MM.1S (cell line): ENCODE measurements around the gene PLXNB1.

Source experiments
- CTCF ChIP-seq: fragments of 300-600 bp; sonication (generic); IDR thresholded peaks from 2 replicates; pipeline ENCODE4 v1.5.1; 2016; ENCODE audit warnings: antibody characterized with exemption, low read length, mixed read lengths
- EZH2phosphoT487 ChIP-seq: fragments of 300-600 bp; sonication (generic); IDR thresholded peaks from 2 replicates; pipeline ENCODE4 v1.6.1; 2018; ENCODE audit warnings: antibody characterized with exemption, low read length

DNA sequence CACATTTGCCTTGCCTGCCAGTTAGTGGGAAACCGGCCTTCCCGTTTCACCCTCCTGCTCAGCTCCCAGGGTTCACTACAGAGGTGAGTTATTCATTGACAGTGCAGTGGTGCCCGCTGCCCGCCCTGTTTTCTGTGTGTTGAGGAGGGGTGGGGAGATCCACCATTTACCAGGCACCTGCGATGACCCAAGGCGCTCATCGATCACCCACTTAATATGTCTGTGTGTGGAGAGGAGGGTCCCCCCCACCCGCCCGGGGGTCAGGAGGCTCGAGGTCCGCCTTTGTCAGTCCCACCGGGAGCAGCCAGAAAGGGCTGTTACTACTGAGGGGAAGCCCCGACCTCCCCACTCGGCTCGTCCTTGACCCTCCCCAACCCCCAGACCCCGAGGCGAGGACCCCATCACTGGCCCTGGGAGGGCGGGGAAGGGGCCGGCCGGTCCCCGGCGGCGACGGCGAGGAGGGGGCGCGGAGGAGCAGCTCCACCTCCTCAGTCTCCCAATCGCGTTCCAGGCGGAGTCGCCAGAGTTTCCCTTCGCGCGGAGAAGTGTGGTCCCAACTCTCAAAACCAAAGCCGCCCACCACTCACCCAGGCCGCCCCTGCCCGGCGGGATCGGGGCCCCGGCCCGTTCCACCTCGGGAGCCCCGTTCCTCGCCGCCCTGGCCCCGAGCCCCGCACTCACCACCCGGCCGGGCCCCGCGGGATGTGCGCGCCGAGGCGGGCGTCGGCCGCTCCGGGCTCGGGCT is 1.1 kb downstream of the PLXNB1 start:
- no peak for TF ChIP-seq CTCF
- no peak for TF ChIP-seq EZH2phosphoT487
